Neutrophil (primary cell): ENCODE measurements around the gene UIMC1.
"Not testable (repeated sequence)": the region's sequence is repeated elsewhere in the genome, so short reads cannot be mapped to it uniquely, and the experiment has no call there.

Experiments
- H3K27ac ChIP-seq: fragments of 200-600 bp; sonication (generic); 2 replicates; pipeline ENCODE4 v1.5.1; 2016; ENCODE audit warnings: mild to moderate bottlenecking, moderate library complexity
- H3K27me3 ChIP-seq: fragments of 200-600 bp; sonication (generic); 2 replicates; pipeline ENCODE4 v1.6.0; 2016; ENCODE audit warnings: mild to moderate bottlenecking
- H3K36me3 ChIP-seq: fragments of 200-600 bp; sonication (generic); 2 replicates; pipeline ENCODE4 v1.5.1; 2017
- H3K4me1 ChIP-seq, 2 experiments: fragments of 200-600 bp in 1 of 2; sonication (generic) in 1 of 2; 1 replicate in 1 of 2; 2 replicates in 1 of 2; pipeline versions ENCODE4 v1.5.1 to v1.6.1; 2013 to 2016; ENCODE audit warnings: low read depth in 1 of 2, low read length in 1 of 2, mild to moderate bottlenecking in 1 of 2, moderate library complexity in 1 of 2; ENCODE audit not compliant: control insufficient read depth in 1 of 2, insufficient read depth in 1 of 2
- H3K4me3 ChIP-seq, 2 experiments: fragments of 200-600 bp in 1 of 2; sonication (generic) in 1 of 2; 1 replicate in 1 of 2; 2 replicates in 1 of 2; pipeline ENCODE4 v1.5.1; 2013 to 2016; ENCODE audit warnings: low read depth in 1 of 2, low read length in 1 of 2, mild to moderate bottlenecking in 1 of 2, moderate library complexity in 1 of 2
- H3K9me3 ChIP-seq: fragments of 200-600 bp; sonication (generic); 2 replicates; pipeline ENCODE4 v1.5.1; 2016
- TF ChIP-seq, protein P1 (sequence below): fragments of 200-600 bp; sonication (generic); IDR thresholded peaks from 2 replicates; pipeline ENCODE4 v1.5.1; 2016; ENCODE audit warnings: antibody characterized with exemption

UIMC1 gene

GRCh38 chr5:176986280-176986679 is 20.3 kb downstream of the UIMC1 start:
- TF ChIP-seq, protein P1, sequence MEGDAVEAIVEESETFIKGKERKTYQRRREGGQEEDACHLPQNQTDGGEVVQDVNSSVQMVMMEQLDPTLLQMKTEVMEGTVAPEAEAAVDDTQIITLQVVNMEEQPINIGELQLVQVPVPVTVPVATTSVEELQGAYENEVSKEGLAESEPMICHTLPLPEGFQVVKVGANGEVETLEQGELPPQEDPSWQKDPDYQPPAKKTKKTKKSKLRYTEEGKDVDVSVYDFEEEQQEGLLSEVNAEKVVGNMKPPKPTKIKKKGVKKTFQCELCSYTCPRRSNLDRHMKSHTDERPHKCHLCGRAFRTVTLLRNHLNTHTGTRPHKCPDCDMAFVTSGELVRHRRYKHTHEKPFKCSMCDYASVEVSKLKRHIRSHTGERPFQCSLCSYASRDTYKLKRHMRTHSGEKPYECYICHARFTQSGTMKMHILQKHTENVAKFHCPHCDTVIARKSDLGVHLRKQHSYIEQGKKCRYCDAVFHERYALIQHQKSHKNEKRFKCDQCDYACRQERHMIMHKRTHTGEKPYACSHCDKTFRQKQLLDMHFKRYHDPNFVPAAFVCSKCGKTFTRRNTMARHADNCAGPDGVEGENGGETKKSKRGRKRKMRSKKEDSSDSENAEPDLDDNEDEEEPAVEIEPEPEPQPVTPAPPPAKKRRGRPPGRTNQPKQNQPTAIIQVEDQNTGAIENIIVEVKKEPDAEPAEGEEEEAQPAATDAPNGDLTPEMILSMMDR, result no peak
- H3K9me3 ChIP-seq, result no peaks in the 10 kb centered on the region
- H3K27ac ChIP-seq, result peak overlapping the region; percentile 38
- H3K36me3 ChIP-seq, result peaks cover 15% of the 10 kb centered on the region
- no peak overlapping the region for H3K4me3 ChIP-seq
- no peaks in the 10 kb centered on the region for H3K4me1 ChIP-seq
- H3K27me3 ChIP-seq, result no peaks in the 10 kb centered on the region

- TF ChIP-seq, protein P1, result no peak
- H3K4me1 ChIP-seq, result no peaks in the 10 kb centered on the region
- H3K9me3 ChIP-seq, result no peaks in the 10 kb centered on the region
- peak overlapping the region; percentile 24 for H3K27ac ChIP-seq
- H3K4me3 ChIP-seq, result no peak overlapping the region
- no peaks in the 10 kb centered on the region for H3K27me3 ChIP-seq
- H3K36me3 ChIP-seq, result peaks cover 23% of the 10 kb centered on the region
Observed at GRCh38 chr5:176985516-176985915, 21.1 kb downstream of the UIMC1 start.

DNA sequence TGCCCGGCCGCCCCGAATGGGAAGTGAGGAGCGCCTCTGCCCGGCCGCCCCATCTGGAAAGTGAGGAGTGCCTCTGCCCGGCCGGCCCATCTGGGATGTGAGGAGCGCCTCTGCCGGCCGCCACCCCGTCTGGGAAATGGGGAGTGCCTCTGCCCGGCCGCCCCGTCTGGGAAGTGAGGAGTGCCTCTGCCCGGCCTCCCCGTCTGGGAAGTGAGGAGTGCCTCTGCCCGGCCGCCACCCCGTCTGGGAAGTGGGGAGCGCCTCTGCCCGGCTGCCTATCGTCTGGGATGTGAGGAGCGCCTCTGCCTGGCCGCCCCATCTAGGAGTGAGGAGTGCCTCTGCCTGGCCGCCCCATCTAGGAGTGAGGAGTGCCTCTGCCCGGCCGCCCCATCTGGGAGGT is 22.4 kb downstream of the UIMC1 start:
- H3K27ac ChIP-seq, H3K9me3 ChIP-seq, H3K4me1 ChIP-seq, H3K27me3 ChIP-seq, H3K4me3 ChIP-seq: not testable (repeated sequence)
- H3K36me3 ChIP-seq, result peaks cover 35% of the 10 kb centered on the region

DNA sequence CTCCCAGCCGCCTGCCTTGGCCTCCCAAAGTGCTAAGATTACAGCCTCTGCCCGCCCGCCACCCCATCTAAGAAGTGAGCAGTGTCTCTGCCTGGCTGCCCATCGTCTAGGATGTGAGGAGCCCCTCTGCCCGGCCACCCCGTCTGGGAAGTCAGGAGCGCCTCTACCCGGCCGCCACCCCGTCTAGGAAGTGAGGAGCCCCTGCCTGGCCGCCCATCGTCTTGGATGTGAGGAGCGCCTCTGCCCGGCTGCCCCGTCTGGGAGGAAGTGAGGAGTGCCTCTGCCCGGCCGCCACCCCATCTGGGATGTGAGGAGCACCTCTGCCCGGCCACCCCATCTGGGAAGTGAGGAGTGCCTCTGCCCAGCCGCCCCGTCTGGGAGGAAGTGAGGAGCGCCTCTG is 23.0 kb downstream of the UIMC1 start:
- not testable (repeated sequence) for H3K9me3 ChIP-seq, H3K27ac ChIP-seq, H3K4me3 ChIP-seq, H3K4me1 ChIP-seq, H3K27me3 ChIP-seq
- peaks cover 40% of the 10 kb centered on the region for H3K36me3 ChIP-seq

DNA sequence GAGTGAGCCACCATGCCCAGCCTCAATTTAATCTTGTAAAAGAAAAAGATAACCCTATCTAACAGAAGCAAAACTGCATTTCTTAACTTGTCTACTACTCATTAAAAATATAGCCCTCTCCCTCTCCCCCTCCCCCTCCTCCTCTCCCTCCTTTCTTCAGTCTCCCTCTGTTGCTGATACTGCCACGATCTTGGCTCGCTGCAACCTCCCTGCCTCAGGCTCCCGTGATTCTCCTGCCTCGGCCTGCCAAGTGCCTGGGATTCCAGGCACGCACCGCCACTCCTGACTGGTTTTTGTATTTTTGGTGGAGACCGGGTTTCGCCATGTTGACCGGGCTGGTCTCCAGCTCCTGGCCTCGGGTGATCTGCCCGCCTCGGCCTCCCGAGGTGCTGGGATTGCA is 23.5 kb downstream of the UIMC1 start:
- H3K4me3 ChIP-seq, H3K4me1 ChIP-seq, H3K27me3 ChIP-seq, H3K9me3 ChIP-seq: not testable (repeated sequence)
- Histone ChIP-seq H3K36me3 (peaks cover 40% of the 10 kb centered on the region), H3K27ac (peak overlapping the region; percentile 55)

DNA sequence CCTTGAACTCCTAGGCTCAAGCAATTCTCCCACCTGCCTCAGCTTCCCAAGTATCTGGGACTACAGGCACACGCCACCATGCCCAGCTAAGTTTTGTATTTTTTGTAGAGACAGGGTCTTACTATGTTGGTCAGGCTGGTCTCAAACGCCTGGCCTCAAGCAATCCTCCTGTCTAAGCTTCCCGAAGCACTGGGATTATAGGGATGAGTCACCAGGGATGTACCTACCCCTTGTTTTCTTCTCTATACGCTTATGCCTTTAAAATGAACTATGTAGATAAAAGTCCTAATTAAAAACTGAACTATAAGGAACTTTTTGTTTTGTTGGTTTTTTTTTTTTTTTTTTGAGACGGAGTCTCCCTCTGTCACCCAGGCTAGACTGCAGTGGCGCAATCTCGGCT is 25.8 kb downstream of the UIMC1 start:
- H3K27me3 ChIP-seq, result no peaks in the 10 kb centered on the region
- H3K9me3 ChIP-seq, result no peaks in the 10 kb centered on the region
- H3K4me3 ChIP-seq, result no peak overlapping the region
- H3K36me3 ChIP-seq, result peaks cover 40% of the 10 kb centered on the region
- H3K4me1 ChIP-seq, result no peaks in the 10 kb centered on the region
- H3K27ac ChIP-seq, result peak overlapping the region; percentile 27
- TF ChIP-seq, protein P1, result no peak

DNA sequence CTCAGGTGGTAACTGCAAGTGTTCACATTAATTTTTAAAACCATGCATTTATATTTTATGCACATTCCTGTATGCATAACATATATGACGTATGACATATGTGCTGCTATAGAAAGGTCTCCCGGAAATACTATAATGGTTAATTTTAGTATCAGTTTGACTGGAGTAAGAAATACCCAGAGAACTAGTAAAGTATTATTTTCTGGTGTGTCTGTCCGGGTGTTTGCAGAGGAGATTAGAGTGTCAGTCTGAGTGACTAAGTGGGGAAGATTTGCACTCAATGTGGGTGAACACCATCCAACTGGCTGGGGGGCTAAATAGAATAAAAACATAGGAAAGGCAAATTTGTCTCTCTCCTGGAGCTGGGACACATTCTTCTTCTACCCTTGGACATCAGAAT is 26.9 kb downstream of the UIMC1 start:
- Histone ChIP-seq H3K27ac (no peak overlapping the region), H3K36me3 (peaks cover 43% of the 10 kb centered on the region)

More for the DNA sequence above, 26.9 kb downstream of the UIMC1 start:
- H3K4me1 ChIP-seq, result peaks cover 5% of the 10 kb centered on the region in 2 experiments
- H3K27me3 ChIP-seq, result no peaks in the 10 kb centered on the region
- H3K4me3 ChIP-seq, result no peak overlapping the region
- no peaks in the 10 kb centered on the region for H3K9me3 ChIP-seq
- TF ChIP-seq, protein P1, result no peak
